NAMALWA (cell line): Measurements from ENCODE around the gene PRMT2.
"Not testable (repeated sequence)": the region's sequence is repeated elsewhere in the genome, so short reads cannot be mapped to it uniquely, and the experiment has no call there.

Experiments
- DNase-seq: peaks from one replicate; pipeline ENCODE4 v3.0.0-alpha.2; 2015; ENCODE audit warnings: low spot score

The PRMT2 gene

GRCh38 chr21:46668381-46668780 is 32.9 kb downstream of the PRMT2 start:
- DNase-seq: no peak

DNA sequence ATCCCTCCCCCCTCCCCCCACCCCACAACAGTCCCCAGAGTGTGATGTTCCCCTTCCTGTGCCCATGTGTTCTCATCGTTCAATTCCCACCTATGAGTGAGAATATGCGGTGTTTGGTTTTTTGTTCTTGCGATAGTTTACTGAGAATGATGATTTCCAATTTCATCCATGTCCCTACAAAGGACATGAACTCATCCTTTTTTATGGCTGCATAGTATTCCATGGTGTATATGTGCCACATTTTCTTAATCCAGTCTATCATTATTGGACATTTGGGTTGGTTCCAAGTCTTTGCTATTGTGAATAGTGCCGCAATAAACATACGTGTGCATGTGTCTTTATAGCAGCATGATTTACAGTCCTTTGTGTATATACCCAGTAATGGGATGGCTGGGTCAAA is 33.4 kb downstream of the PRMT2 start:
- DNase-seq: not testable (repeated sequence)

DNA sequence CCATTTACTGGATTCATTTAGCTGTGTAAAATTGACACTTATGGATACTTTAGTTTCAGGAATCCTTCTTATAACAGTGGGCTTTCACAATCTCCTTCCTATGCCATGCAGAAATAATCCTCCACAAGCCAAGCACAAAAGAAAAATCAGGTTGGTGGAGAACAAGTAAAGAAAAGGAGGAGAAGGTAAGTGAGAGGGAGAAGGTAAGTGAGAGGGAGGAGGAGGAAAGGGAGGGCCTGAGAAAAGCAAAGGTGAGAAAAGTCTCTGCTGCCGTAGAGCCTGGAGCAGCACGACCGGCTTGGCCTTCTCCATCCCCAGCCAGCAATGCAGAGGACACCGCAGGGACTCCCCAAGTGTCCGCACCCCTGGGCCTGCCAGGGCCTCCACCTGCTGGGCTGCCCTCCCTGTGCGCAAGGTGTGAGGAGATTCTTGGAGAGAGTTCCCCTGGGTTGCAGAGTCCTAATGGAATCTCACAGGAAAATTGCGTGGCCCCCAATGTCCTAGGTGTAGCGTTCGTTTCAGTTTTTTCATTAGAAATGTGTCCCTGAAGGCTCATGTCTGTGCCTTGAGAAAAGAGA is 39.0 kb downstream of the PRMT2 start:
- no peak for DNase-seq

DNA sequence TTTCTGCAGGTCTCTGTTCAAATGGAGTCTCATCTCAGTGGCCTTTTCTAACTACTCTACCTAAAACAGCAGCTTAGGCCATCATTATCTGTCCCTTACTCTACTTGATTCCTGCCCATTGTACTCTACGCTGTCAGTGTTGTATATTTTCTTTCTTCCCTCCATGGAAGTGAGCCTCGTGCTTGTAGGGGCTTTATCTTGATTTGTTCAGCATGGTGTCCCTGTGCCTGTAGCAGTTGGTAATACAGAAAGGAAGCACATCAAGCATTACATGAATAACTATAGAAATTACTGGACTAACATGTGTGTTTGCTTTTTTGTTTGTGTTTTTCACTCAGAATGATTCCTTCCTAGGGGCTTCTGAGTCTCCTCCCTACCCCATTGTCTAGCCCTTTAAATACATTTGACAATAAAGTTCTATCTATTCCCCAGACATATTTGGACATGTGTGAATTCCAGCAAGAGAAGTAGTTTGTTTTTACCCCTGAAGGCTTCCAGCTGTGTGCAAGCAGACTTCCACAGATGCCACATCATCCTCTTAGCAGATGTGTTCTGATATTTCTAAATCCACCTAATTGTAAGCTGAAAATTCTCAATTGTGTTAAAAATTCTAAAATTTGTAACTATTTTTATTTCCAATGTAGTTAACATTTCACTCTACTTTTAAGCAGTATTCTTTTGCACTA is 40.3 kb downstream of the PRMT2 start:
- no peak for DNase-seq

GRCh38 chr21:46676542-46676941 is 41.1 kb downstream of the PRMT2 start:
- DNase-seq: not testable (repeated sequence)

DNA sequence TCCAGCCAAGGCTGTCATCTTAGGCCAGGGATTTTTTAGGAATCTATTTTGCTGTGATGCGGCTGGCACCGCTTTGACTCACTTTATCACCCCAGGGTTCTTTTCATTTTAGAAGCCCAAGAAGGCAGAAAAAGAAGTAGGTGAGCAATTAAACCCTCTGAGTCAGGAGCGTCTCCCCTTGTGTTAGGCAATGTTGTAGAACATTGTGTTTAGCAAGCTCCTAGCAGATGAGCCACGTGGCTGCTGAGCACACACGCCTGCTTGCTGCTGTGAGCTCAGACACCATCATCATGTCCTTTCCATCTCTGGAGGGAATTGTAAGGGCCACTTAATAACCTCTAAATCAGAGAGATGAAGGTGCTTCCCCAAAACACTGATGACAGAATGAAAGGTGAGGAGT is 46.1 kb downstream of the PRMT2 start:
- DNase-seq: not testable (repeated sequence)

DNA sequence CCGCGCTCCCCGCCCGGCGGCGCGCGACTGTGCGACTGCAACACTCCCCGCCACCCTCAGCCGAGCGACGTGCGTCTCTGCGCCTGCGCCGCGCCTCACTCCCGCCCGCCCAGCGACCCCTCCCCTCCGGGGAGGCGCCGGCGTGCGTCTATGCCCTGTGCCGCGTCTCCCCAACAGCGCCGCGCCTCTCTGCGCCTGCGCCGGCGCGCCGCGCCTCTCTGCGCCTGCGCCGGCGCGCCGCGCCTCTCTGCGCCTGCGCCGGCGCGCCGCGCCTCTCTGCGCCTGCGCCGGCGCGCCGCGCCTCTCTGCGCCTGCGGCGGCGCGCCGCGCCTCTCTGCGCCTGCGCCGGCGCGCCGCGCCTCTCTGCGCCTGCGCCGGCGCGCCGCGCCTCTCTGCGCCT is 63.2 kb downstream of the PRMT2 start:
- DNase-seq: not testable (repeated sequence)

DNA sequence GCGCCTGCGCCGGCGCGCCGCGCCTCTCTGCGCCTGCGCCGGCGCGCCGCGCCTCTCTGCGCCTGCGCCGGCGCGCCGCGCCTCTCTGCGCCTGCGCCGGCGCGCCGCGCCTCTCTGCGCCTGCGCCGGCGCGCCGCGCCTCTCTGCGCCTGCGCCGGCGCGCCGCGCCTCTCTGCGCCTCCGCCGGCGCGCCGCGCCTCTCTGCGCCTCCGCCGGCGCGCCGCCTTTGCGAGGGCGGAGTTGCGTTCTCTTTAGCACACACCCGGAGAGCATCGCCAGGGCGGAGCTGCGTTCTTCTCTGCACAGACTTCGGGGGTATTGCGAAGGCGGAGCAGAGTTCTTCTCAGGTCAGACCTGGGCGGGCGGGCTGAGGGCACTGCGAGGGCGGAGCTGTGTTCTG is 63.6 kb downstream of the PRMT2 start:
- not testable (repeated sequence) for DNase-seq
